CD1c-positive myeloid dendritic cell (primary cell): ENCODE measurements around the gene KLF9.

Experiments
- DNase-seq: peaks from one replicate; pipeline ENCODE4 v3.0.0-alpha.2; 2016; ENCODE audit errors: extremely low spot score

Gene KLF9

GRCh38 chr9:70413799-70414775 lies at the start of gene KLF9:
KLF9 (minus strand) TSS chr9:70414657; CDS start chr9:70413363, 1,294 bp downstream.
- DNase-seq = peak; percentile 97

- DNase-seq = no peak
Measured at GRCh38 chr9:70463877-70464276, 49.4 kb upstream of the KLF9 start.

- DNase-seq = no peak
Measured at GRCh38 chr9:70462300-70462699, 47.8 kb upstream of the KLF9 start.

GRCh38 chr9:70457235-70457634 lies 42.8 kb upstream of the KLF9 start:
- no peak for DNase-seq

GRCh38 chr9:70455993-70456704 lies 41.7 kb upstream of the KLF9 start:
- no peak for DNase-seq

GRCh38 chr9:70452365-70452764 lies 37.9 kb upstream of the KLF9 start:
- no peak for DNase-seq

GRCh38 chr9:70451765-70452164 lies 37.3 kb upstream of the KLF9 start:
- DNase-seq = no peak

- no peak for DNase-seq
Measured at GRCh38 chr9:70450738-70451137, 36.3 kb upstream of the KLF9 start.

- no peak for DNase-seq
Measured at GRCh38 chr9:70449461-70449860, 35.0 kb upstream of the KLF9 start.

GRCh38 chr9:70448919-70449318 lies 34.5 kb upstream of the KLF9 start:
- no peak for DNase-seq

- DNase-seq = no peak
Measured at GRCh38 chr9:70444904-70445303, 30.4 kb upstream of the KLF9 start.

GRCh38 chr9:70442328-70442848 lies 27.9 kb upstream of the KLF9 start:
- no peak for DNase-seq

GRCh38 chr9:70441622-70442021 lies 27.2 kb upstream of the KLF9 start:
- no peak for DNase-seq

- no peak for DNase-seq
Measured at GRCh38 chr9:70439991-70440706, 25.7 kb upstream of the KLF9 start.

GRCh38 chr9:70438341-70438928 lies 24.0 kb upstream of the KLF9 start:
- DNase-seq = peak; percentile 48

- no peak for DNase-seq
Measured at GRCh38 chr9:70435948-70436347, 21.5 kb upstream of the KLF9 start.

GRCh38 chr9:70429899-70430298 lies 15.4 kb upstream of the KLF9 start:
- no peak for DNase-seq

- no peak for DNase-seq
Measured at GRCh38 chr9:70428781-70429180, 14.3 kb upstream of the KLF9 start.

GRCh38 chr9:70427161-70427945 lies 12.9 kb upstream of the KLF9 start:
- no peak for DNase-seq

- DNase-seq = no peak
Measured at GRCh38 chr9:70425192-70425591, 10.7 kb upstream of the KLF9 start.
